GM19395 (cell line): Measurements from ENCODE around the gene NDUFS3.

ENCODE experiments used
- ATAC-seq: cut with Tn5 transposase; IDR thresholded peaks from one replicate; pipeline ENCODE4 v1.9.1; 2021; ENCODE audit warnings: mild to moderate bottlenecking, moderate library complexity; ENCODE audit not compliant: unreplicated experiment

The NDUFS3 gene

GRCh38 chr11:47631473-47631872 is 52.6 kb downstream of the NDUFS3 start:
- no peak for ATAC-seq
